TTC549 (cell line): ENCODE data around the gene MEG3.

ENCODE experiments used
- FAIRE-seq: peaks from 2 replicates; lab custom pipeline; 2012; peaks lifted over from hg19 to GRCh38; lab: Jason Lieb, UNC

The MEG3 gene

GRCh38 chr14:100825713-100826331, at the start of gene MEG3:
Gene MEG3 (plus strand): TSS chr14:100826118.
- FAIRE-seq = no peak

DNA sequence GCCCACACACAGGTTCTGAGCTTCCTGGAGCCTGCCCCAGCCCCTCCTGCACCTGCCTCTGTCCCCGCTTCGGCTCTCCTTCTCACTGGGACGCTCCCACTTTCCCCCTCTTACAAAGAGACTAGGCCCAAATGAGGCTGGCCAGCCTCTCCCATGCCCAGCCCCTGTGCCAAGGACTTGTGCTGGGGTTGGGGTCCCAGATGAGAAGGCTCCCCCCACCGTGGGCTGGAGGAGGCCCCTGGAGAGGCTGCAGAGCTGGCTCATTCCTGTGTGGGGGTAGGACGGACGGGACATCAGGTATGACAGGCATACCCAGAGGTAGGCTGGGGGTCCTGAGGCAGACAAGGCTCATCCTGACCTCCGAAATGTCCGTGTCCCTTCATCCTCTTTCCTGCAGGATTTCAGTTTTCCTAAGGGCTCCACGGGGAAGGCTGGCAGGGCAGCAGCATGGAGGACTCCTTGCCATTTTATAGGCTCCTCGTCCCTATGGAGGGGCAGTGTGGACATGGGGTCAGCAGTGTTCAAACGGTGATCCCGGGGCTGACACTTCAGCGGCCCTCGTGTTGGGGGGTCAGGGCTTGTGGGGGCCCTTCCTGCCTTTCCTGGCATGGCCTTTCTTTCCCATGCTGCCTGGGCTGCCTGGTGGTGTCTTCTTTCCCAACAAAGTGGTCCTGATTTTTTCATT, 49.1 kb upstream of the MEG3 start:
- no peak for FAIRE-seq

DNA sequence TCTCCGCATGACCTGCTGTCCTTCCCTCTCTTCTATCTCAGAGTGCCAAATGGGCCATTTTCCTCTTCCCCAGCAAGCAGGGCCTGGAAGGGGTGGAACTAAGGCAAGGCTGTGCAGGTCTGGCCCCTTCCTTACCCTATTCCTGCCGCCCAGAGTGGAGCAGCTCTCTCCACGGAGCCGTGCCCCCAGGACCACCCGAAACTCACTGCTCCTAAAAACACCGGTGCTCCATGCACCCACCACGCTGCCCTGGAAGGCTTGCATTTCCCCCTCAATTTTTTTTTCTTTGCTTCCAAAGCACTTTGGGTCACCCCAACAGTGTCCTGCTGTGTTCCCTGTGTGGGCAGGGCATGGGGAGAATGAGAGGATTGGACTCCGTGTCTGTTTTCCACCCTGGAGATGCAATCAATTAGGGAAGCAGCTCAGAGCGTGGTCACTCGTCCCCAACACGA, 48.5 kb upstream of the MEG3 start:
- no peak for FAIRE-seq

DNA sequence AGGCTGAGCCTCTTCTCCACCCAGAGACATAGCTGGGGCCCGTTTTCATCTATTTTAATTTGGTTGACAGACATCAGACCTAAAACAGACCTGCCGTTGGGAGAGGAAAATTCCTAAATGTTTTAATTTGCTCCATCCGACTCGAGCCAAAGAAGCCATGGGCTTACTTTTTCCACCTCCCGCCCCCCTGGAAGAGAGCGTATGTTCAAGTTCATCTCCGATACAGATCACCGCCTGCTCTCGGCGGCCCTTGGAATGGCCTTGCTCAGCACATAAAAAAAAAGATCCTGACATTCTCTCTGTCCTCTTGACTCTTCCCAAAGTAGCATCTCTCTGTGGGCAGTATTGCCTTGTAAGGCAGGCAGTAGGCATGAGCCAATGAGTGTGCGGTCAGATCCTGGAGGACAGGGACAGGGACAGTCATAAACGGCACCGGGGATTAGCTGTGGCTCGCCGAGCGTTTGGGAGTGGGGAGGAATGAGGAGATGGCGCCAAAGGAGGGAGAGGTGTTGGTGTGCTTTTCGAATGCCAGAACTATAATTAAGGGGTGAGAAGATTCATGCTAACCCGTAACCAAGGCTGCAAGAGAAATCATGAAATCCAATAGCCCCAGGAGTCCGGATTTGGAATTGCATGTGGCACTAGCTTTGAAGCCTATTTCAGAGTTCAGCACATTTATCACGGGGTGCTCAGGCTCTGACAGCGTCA, 47.9 kb upstream of the MEG3 start:
- no peak for FAIRE-seq

- no peak for FAIRE-seq
Measured at GRCh38 chr14:100778526-100778882, 47.4 kb upstream of the MEG3 start.

GRCh38 chr14:100778951-100779690, 46.8 kb upstream of the MEG3 start:
- no peak for FAIRE-seq

DNA sequence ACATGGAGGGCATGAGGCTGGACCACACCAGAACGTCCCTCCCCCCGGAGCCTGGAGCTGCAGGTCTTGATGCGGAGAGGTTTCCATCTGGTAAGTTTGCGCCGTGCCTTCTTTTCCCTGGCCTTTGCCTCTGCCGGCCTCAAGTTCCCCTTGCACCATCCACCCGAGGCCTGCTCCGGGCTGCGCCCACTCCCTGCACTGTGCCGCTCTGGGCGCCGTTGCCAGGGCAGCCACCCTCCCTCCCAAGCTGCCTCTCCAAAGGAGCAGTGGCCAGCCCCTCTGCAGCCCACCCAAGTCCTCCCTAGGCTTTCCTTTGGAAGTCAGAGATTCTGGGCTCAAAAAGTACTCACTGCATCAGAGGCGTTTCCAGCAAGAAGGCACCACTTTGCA, 46.2 kb upstream of the MEG3 start:
- no peak for FAIRE-seq

- no peak for FAIRE-seq
Measured at GRCh38 chr14:100780246-100780645, 45.7 kb upstream of the MEG3 start.

DNA sequence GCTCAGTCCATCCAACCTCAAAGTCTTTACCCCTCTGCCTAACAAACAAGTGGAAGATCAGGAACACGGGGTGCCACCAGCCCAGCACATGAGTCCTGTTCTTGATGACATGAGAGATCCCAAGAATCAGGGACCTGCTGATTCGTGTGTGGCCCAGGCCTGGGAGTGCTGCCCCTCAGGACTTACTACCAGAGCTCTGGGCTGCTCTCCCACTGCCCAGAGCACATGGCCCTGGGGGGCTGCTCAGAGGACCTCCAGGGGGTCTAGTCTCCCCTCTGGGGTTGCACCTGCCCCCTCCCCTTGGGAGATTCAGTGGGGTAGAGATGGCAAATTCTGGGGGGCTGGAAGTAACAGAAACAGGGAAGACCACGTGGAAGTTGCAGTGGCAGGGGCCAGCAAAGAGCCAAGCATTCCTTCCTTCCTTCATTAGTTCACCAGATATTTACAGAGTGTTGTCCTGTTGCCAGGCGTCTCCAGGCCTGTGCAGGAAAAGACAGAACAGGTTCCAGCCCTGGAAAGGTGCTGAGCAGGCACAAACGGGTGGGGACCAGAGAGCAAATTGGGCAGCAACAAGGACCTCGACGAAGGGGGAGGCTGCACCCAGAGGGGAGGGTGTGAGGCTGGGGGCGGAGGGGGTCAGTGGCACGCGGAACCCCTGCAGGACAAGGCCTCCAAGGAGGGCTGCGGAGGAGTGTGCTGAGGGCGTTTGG, 45.1 kb upstream of the MEG3 start:
- FAIRE-seq = no peak

DNA sequence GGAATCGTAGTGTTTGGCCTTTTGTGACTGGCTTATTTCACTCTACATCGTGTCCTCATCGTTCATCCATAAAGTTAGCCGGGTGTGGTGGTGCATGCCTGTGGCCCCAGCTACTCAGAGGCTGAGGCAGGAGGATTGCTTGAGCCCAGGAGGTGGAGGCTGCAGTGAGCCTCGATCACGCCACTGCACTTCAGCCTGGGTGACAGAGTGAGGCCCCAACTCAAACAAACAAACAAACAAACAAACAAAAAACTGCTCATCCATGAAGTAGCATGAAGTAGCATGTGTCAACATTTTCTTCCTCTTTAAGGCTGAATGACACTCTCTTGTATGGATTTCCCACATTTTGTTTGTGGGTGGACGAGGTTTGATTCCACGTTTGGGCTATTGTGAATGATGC, 44.0 kb upstream of the MEG3 start:
- FAIRE-seq = no peak

DNA sequence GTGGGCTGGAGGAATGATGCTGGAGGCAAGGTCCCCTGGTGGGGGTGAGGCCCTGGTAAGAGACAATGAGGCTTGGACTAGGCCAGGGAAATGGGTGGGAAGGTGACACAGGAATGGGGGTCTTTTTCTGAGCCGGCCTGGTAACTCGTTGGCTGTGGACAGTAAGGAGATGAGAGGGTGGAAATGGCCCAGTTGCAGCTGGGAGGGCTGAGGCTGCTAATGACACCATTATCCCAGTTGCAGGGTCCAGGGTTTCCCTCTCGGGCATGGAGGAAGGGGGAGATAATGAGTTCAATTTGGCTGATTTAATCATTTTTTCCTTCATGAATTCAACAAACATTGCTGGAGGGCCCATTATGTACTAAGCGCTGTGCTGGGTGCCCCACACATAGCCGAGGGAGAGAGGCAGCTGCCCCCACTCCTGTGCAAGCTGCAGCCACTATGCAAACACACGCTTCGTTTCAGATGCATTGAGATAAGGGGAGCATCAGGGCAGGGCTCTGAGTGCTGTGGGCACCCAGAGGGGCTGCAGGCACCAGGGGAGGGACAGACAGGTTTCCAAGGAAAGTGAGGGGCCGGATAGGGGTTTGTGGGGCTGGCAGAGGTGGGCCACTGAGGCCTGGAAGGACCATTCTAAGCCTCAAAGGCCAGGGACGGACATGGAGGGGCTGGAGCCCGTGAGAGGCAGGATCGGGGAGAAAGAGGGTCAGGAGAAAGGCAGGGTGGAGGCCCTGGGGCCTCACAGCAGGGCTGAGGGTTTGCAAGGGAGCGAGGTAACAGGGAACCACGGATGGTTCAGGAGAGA, 43.2 kb upstream of the MEG3 start:
- no peak for FAIRE-seq

DNA sequence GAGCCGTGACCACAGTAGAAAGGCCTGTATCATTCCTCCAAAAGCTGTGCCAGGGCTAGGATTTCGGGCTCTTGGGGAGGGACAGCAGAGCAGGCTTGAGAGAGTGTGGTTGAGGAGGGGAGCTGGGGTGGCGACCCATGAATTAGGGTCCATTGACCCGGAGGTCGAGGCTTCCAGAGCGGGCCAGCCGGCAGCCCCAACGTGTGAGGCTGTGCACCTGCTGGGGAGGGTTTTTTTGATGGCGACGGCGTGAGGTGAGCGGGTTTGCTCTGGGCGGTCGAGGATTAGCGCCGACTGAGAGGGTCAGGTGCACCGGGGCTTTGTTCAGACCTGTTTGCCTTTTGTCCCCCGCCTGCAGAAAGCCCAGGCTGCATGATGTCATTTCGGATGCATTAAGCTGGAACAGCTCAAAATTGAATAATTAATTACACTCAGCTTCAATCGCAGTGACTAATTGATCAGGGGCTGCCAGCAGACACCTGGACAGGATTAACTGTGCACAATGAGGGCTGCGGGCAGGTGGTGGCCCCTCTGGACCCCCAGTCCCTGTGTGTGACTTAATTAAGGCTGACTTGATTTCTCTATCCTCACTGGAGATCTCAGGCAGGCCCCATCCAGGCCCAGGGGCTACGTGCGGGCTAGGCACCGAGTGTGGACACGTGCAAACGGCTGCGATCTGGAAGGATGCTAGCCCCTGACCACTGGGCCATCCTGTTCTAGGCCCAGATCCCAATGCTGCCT, 42.1 kb upstream of the MEG3 start:
- FAIRE-seq = no peak

- FAIRE-seq = no peak
Measured at GRCh38 chr14:100784523-100785337, 41.2 kb upstream of the MEG3 start.

DNA sequence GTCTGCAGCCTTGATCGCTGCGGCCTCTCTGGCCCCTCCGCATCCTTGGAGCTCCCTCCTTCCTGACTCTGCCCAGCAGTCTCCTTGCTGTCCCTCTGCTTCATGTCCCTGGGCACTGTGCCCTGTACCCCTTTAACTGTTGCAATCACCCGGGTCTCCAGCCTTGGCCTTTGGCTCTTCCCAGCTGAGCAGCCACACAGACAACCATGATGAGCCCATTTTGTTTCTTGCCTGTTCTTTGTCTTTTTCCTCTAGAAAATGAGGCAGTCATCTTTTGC, 40.6 kb upstream of the MEG3 start:
- no peak for FAIRE-seq

- no peak for FAIRE-seq
Measured at GRCh38 chr14:100785626-100786025, 40.3 kb upstream of the MEG3 start.

DNA sequence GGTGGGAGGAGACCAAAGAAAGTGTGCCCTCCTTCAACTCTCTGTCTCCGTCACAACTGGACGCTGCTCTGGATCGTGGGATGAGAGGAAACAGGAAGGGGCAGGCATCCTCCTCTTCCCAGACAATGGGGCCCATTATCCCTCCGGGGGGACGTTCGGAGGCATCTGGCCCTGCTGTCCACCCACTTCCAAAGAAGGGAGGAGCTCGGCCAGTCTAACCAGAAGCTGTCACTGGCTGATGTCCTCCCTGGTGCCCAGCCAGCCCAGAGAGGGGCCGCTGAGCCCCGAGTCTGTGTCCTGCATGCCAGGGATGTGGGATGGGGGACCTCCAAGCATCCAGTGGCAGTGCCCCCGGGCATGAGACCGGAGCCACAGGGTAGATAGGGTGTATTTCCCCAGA, 39.8 kb upstream of the MEG3 start:
- no peak for FAIRE-seq

- FAIRE-seq = no peak
Measured at GRCh38 chr14:100786576-100787219, 39.2 kb upstream of the MEG3 start.

- no peak for FAIRE-seq
Measured at GRCh38 chr14:100787659-100788058, 38.3 kb upstream of the MEG3 start.

GRCh38 chr14:100788517-100788916, 37.4 kb upstream of the MEG3 start:
- FAIRE-seq = no peak

DNA sequence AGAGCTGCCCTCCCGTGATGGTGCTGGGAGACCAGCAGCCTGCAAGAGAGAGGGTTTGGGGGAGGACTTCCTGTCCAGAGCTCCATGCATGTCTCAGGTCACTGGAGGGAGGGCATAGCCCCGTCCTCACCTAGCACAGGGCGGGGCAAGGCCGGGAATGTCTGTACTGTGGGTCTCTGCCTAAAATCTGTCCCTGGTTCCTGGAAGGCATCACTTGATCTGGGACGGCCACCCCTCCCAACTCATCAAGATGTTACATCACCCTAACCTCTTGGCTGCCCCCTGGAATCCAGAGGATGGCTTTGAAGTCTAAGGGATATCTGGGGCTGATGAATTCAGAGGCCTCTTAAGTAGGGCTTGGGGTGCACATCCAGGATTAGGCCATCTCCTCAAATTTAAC, 37.0 kb upstream of the MEG3 start:
- no peak for FAIRE-seq
